HepG2 (cell line): ENCODE results near the gene SKI. TPM values are rescaled to one million over a fixed set of nuclear protein-coding genes. Genes with fewer than 3 reads are reported as not detected.
A peak's percentile ranks its signal among the peaks of the same experiment; 100 is the strongest.

Experiments used
- AGO1 ChIP-seq: fragments of 200-400 bp; formaldehyde crosslinking; IDR thresholded peaks from 2 replicates; pipeline ENCODE4 v1.6.1; 2017; ENCODE audit warnings: mild to moderate bottlenecking, low read depth, low read length, moderate library complexity; ENCODE audit not compliant: poor library complexity, severe bottlenecking
- GATAD2A ChIP-seq: IDR thresholded peaks from 2 replicates; pipeline ENCODE4 v1.6.1; 2016
- HDAC2 ChIP-seq: sonication (generic); formaldehyde crosslinking; IDR thresholded peaks from 2 replicates; pipeline ENCODE4 v1.4.0; 2020; ENCODE audit warnings: missing genetic modification reagents
- HNF1B ChIP-seq: sonication (generic); formaldehyde crosslinking; IDR thresholded peaks from 2 replicates; pipeline ENCODE4 v1.5.1; 2020; ENCODE audit warnings: mild to moderate bottlenecking, moderate library complexity, missing genetic modification reagents
- KLF6 ChIP-seq: IDR thresholded peaks from 2 replicates; pipeline ENCODE4 v1.8.0; 2016; ENCODE audit warnings: missing biosample characterization, missing genetic modification reagents
- MIER3 ChIP-seq: IDR thresholded peaks from 2 replicates; pipeline ENCODE4 v1.6.1; 2016; ENCODE audit warnings: missing compliant biosample characterization, borderline replicate concordance
- PAXIP1 ChIP-seq: sonication (generic); formaldehyde crosslinking; conservative IDR thresholded peaks from 2 replicates; pipeline ENCODE4 v1.4.0; 2020; ENCODE audit warnings: mild to moderate bottlenecking, missing genetic modification reagents, moderate library complexity
- PPARG ChIP-seq: conservative IDR thresholded peaks from 2 replicates; pipeline ENCODE4 v1.6.1; 2016; ENCODE audit warnings: missing biosample characterization, missing genetic modification reagents
- RARA ChIP-seq: IDR thresholded peaks from 2 replicates; pipeline ENCODE4 v1.6.1; 2016; ENCODE audit warnings: missing genetic modification reagents, missing compliant biosample characterization
- SAFB2 ChIP-seq: sonication (generic); formaldehyde crosslinking; IDR thresholded peaks from 2 replicates; pipeline ENCODE4 v1.5.1; 2020; ENCODE audit warnings: missing genetic modification reagents, low read depth, mild to moderate bottlenecking, borderline replicate concordance
- SP1 ChIP-seq, 2 experiments: fragments of 450-650 bp in 1 of 2; sonication (generic) in 1 of 2; formaldehyde crosslinking in 1 of 2; IDR thresholded peaks; 2 replicates each; pipeline versions ENCODE4 v1.4.0 to v1.6.1; 2016 to 2020; ENCODE audit warnings: missing genetic modification reagents in 1 of 2
- TAF1 ChIP-seq: sonication (generic); formaldehyde crosslinking; IDR thresholded peaks from 2 replicates; pipeline ENCODE4 v1.4.0; 2020; ENCODE audit warnings: missing genetic modification reagents
- TBX2 ChIP-seq: sonication (generic); formaldehyde crosslinking; IDR thresholded peaks from 2 replicates; pipeline ENCODE4 v1.5.0; 2020; ENCODE audit warnings: missing genetic modification reagents, mild to moderate bottlenecking, borderline replicate concordance
- ZBTB25 ChIP-seq: IDR thresholded peaks from 2 replicates; pipeline ENCODE4 v1.6.1; 2018; ENCODE audit warnings: missing genetic modification reagents
- ZGPAT ChIP-seq: IDR thresholded peaks from 2 replicates; pipeline ENCODE4 v1.6.1; 2016; ENCODE audit warnings: mild to moderate bottlenecking
- ZNF251 ChIP-seq: sonication (generic); formaldehyde crosslinking; IDR thresholded peaks from 2 replicates; pipeline ENCODE4 v1.9.0; 2021; ENCODE audit warnings: mild to moderate bottlenecking, missing genetic modification reagents
- ZNF691 ChIP-seq: sonication (generic); formaldehyde crosslinking; IDR thresholded peaks from 2 replicates; pipeline ENCODE4 v1.4.0; 2020; ENCODE audit warnings: missing genetic modification reagents, low read depth, mild to moderate bottlenecking, borderline replicate concordance
- ZNF788 ChIP-seq: sonication (generic); formaldehyde crosslinking; IDR thresholded peaks from 2 replicates; pipeline ENCODE4 v1.5.0; 2020; ENCODE audit warnings: mild to moderate bottlenecking, missing genetic modification reagents, borderline replicate concordance
- ZNF878 ChIP-seq: sonication (generic); formaldehyde crosslinking; IDR thresholded peaks from 2 replicates; pipeline ENCODE4 v1.8.1; 2023; ENCODE audit warnings: mild to moderate bottlenecking, missing genetic modification reagents, moderate library complexity
- polyA plus RNA-seq, 8 experiments: library from polyadenylated mRNA; depleted of rRNA in 3 of 8; stranded (reverse) in 7 of 8; unstranded in 1 of 8; fragments of >200 nt; fragmentation: Illumina TruSeq in 4 of 8; extraction: Trizol in 4 of 8; gene quantifications; 2 replicates each; pipeline versions ENCODE4 v1.2.1 to v1.2.3, GENCODE V29; 2011 to 2016; ENCODE audit warnings: low read depth in 4 of 8, missing spikeins in 1 of 8, mixed read lengths in 1 of 8; ENCODE audit not compliant: insufficient read depth in 1 of 8
- total RNA-seq, 5 experiments: library from RNA; depleted of rRNA; stranded (reverse); fragments of >200 nt; fragmentation: Illumina TruSeq; extraction: Trizol; gene quantifications; 2 replicates each; pipeline ENCODE4 v1.2.3, GENCODE V29; 2016; ENCODE audit warnings: low read depth in 1 of 5

The SKI gene
- total and polyA plus RNA-seq, 2 of the 13 experiments (the other 11 are each of a cell fraction or from before 2014, with no cell fraction given) = 4.7 to 6.9 TPM

- 0 out of 2 replicates have a peak, but pooled peaks have one; percentile 5 for TF ChIP-seq ZNF691 (CRISPR knock-in tag)
- TF ChIP-seq TBX2 (CRISPR knock-in tag) = peak; percentile 63; the same call in 1 of the 2 replicates
- TF ChIP-seq PAXIP1 = peak; percentile 72
- 0 out of 2 replicates have a peak, but pooled peaks have one; percentile 49 for TF ChIP-seq KLF6 (CRISPR knock-in tag)
- 0 out of 2 replicates have a peak, but pooled peaks have one; percentile 31 for TF ChIP-seq ZBTB25 (CRISPR knock-in tag)
- peak; percentile 75; the same call in 1 of the 2 replicates for TF ChIP-seq MIER3 (CRISPR knock-in tag)
- TF ChIP-seq SAFB2 (CRISPR knock-in tag) = peak; percentile 30; the same call in 1 of the 2 replicates
- TF ChIP-seq GATAD2A (CRISPR knock-in tag) = peak; percentile 74; the same call in 1 of the 2 replicates
- no peak for TF ChIP-seq ZNF251
- no peak; the same call in 1 of the 2 replicates for TF ChIP-seq ZNF788 (CRISPR knock-in tag)
- TF ChIP-seq HDAC2 = peak; percentile 19; the same call in 1 of the 2 replicates
- 0 out of 2 replicates have a peak, but pooled peaks have one; percentile 8 for TF ChIP-seq RARA (CRISPR knock-in tag)
- TF ChIP-seq ZGPAT (CRISPR knock-in tag) = peak; percentile 39; the same call in 1 of the 2 replicates
- peak; percentile 26 for TF ChIP-seq AGO1
- peak; percentile 89; the same call in 1 of the 2 replicates for TF ChIP-seq ZNF878 (CRISPR knock-in tag)
- TF ChIP-seq HNF1B (CRISPR knock-in tag) = peak; percentile 95
- no peak for TF ChIP-seq SP1 (IDR thresholded peaks at IDR 0.05)
- TF ChIP-seq SP1 (CRISPR knock-in tag; IDR thresholded peaks at IDR 0.05) = peak; percentile 34; the same call in 1 of the 2 replicates
- TF ChIP-seq PPARG (CRISPR knock-in tag) = peak; percentile 65; the same call in 1 of the 2 replicates
- peak; percentile 50 for TF ChIP-seq TAF1
Measured at GRCh38 chr1:2208309-2209239, 19.5 kb upstream of the SKI start (continued).
